ENCODE measurements around the gene SYCE1.

Gene SYCE1

GRCh38 chr10:133509700-133510099 lies 55.7 kb downstream of the SYCE1 start:
- Mint-ChIP-seq H3K27ac (no peak overlapping the region), H3K4me1 (ENCODE audit: low read depth) (no peaks in the 10 kb centered on the region), H3K27me3 (peaks cover 37% of the 10 kb centered on the region), H3K36me3 (ENCODE audit: low read depth) (no peaks in the 10 kb centered on the region), H3K4me3 (no peak overlapping the region), H3K9me3 (no peaks in the 10 kb centered on the region)
